ENCODE data around the gene PTPRG.

PTPRG gene

GRCh38 chr3:61608711-61609110 lies 47.3 kb downstream of the PTPRG start:
- no peak for TF ChIP-seq REST (IDR thresholded peaks at IDR 0.05; ENCODE audit: insufficient read depth in 1 of 2, low read depth in 2 of 2, low read length in 2 of 2)
- TF ChIP-seq TAF1 (IDR thresholded peaks at IDR 0.05; ENCODE audit: borderline replicate concordance, insufficient read depth, low read length) = no peak
- no peak for TF ChIP-seq FOXP2 (optimal IDR thresholded peaks at IDR 0.05; ENCODE audit: borderline replicate concordance, extremely low read depth, extremely low read length, insufficient read depth)
- no peak for TF ChIP-seq SIN3A (IDR thresholded peaks at IDR 0.05; ENCODE audit: borderline replicate concordance, insufficient read depth, low read length)
- TF ChIP-seq POLR2AphosphoS5 (IDR thresholded peaks at IDR 0.05; ENCODE audit: low read depth, low read length) = no peak

- TF ChIP-seq TAF1 (IDR thresholded peaks at IDR 0.05; ENCODE audit: borderline replicate concordance, insufficient read depth, low read length) = no peak
- no peak for TF ChIP-seq FOXP2 (optimal IDR thresholded peaks at IDR 0.05; ENCODE audit: borderline replicate concordance, extremely low read depth, extremely low read length, insufficient read depth)
- TF ChIP-seq SIN3A (IDR thresholded peaks at IDR 0.05; ENCODE audit: borderline replicate concordance, insufficient read depth, low read length) = no peak
- TF ChIP-seq REST (IDR thresholded peaks at IDR 0.05; ENCODE audit: insufficient read depth in 1 of 2, low read depth in 2 of 2, low read length in 2 of 2) = no peak
- TF ChIP-seq POLR2AphosphoS5 (IDR thresholded peaks at IDR 0.05; ENCODE audit: low read depth, low read length) = no peak
These were observed 48.9 kb downstream of the PTPRG start for GRCh38 chr3:61610316-61610715.

GRCh38 chr3:61612211-61613194 lies 51.1 kb downstream of the PTPRG start:
- TF ChIP-seq SIN3A (IDR thresholded peaks at IDR 0.05; ENCODE audit: borderline replicate concordance, insufficient read depth, low read length) (no peak), POLR2AphosphoS5 (IDR thresholded peaks at IDR 0.05; ENCODE audit: low read depth, low read length) (no peak), REST (IDR thresholded peaks at IDR 0.05; ENCODE audit: insufficient read depth in 1 of 2, low read depth in 2 of 2, low read length in 2 of 2) (no peak), FOXP2 (optimal IDR thresholded peaks at IDR 0.05; ENCODE audit: borderline replicate concordance, extremely low read depth, extremely low read length, insufficient read depth) (no peak), TAF1 (IDR thresholded peaks at IDR 0.05; ENCODE audit: borderline replicate concordance, insufficient read depth, low read length) (no peak)

- no peak for TF ChIP-seq SIN3A (IDR thresholded peaks at IDR 0.05; ENCODE audit: borderline replicate concordance, insufficient read depth, low read length)
- no peak for TF ChIP-seq REST (IDR thresholded peaks at IDR 0.05; ENCODE audit: insufficient read depth in 1 of 2, low read depth in 2 of 2, low read length in 2 of 2)
- no peak for TF ChIP-seq POLR2AphosphoS5 (IDR thresholded peaks at IDR 0.05; ENCODE audit: low read depth, low read length)
- no peak for TF ChIP-seq FOXP2 (optimal IDR thresholded peaks at IDR 0.05; ENCODE audit: borderline replicate concordance, extremely low read depth, extremely low read length, insufficient read depth)
- TF ChIP-seq TAF1 (IDR thresholded peaks at IDR 0.05; ENCODE audit: borderline replicate concordance, insufficient read depth, low read length) = no peak
These were observed 52.3 kb downstream of the PTPRG start for GRCh38 chr3:61613666-61614065.

Data from PFSK-1 (cell line).